WTC11 (cell line): ENCODE results near the gene EDC4.

Experiments
- CREB1 ChIP-seq: sonication (generic); formaldehyde crosslinking; IDR thresholded peaks from 2 replicates; pipeline ENCODE4 v1.8.0; 2023; ENCODE audit warnings: mild to moderate bottlenecking, missing genetic modification reagents
- JUN ChIP-seq: sonication (generic); formaldehyde crosslinking; IDR thresholded peaks from 2 replicates; pipeline ENCODE4 v1.8.0; 2023; ENCODE audit warnings: mild to moderate bottlenecking, missing genetic modification reagents
- NR2C2 ChIP-seq: sonication (generic); formaldehyde crosslinking; IDR thresholded peaks from 2 replicates; pipeline ENCODE4 v1.8.0; 2022; ENCODE audit warnings: mild to moderate bottlenecking, missing genetic modification reagents
- TEAD4 ChIP-seq: sonication (generic); formaldehyde crosslinking; IDR thresholded peaks from 2 replicates; pipeline ENCODE4 v1.8.0; 2022; ENCODE audit warnings: mild to moderate bottlenecking, missing genetic modification reagents
- TF ChIP-seq, protein P1 (sequence below): fragments of 200-600 bp; IDR thresholded peaks from 2 replicates; pipeline ENCODE4 v1.8.0; 2022; ENCODE audit warnings: antibody characterized with exemption
- TF ChIP-seq, protein P2 (sequence below): sonication (generic); formaldehyde crosslinking; IDR thresholded peaks from 2 replicates; pipeline ENCODE4 v1.8.1; 2022; ENCODE audit warnings: mild to moderate bottlenecking, missing genetic modification reagents, moderate library complexity, borderline replicate concordance
- TF ChIP-seq, protein P3 (sequence below): sonication (generic); formaldehyde crosslinking; IDR thresholded peaks from 2 replicates; pipeline ENCODE4 v1.8.1; 2022; ENCODE audit warnings: low read depth, mild to moderate bottlenecking, moderate library complexity, missing genetic modification reagents, borderline replicate concordance
- TF ChIP-seq, protein P4 (sequence below): sonication (generic); formaldehyde crosslinking; IDR thresholded peaks from 2 replicates; pipeline ENCODE4 v1.8.0; 2022; ENCODE audit warnings: mild to moderate bottlenecking, missing genetic modification reagents
- TF ChIP-seq, protein P5 (sequence below): sonication (generic); formaldehyde crosslinking; IDR thresholded peaks from 2 replicates; pipeline ENCODE4 v1.8.0; 2022; ENCODE audit warnings: mild to moderate bottlenecking, missing genetic modification reagents
- TF ChIP-seq, protein P6 (sequence below): sonication (generic); formaldehyde crosslinking; IDR thresholded peaks from 2 replicates; pipeline ENCODE4 v1.8.1; 2023; ENCODE audit warnings: mild to moderate bottlenecking, missing genetic modification reagents, borderline replicate concordance

DNA sequence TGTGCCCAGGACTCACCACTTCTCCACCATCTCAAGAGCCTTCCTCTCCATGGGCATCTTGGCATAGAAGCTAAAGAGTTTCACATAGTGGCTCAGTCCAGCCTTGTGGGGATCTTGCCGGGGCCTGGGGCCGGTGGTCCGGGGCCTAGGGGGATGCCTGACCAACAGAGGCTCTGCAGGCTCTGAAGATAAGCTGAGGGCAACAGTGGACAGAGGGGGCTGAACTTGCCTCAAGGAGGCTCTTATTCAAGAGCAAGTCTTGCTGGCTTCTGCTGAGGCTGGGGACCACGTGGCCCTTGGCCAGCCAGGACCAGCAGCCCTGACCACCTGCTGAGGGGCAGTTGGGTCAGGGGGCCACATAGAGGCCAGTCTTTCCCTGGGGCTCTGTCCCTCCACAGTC lies 44.2 kb upstream of the EDC4 start:
- TF ChIP-seq, protein P1, sequence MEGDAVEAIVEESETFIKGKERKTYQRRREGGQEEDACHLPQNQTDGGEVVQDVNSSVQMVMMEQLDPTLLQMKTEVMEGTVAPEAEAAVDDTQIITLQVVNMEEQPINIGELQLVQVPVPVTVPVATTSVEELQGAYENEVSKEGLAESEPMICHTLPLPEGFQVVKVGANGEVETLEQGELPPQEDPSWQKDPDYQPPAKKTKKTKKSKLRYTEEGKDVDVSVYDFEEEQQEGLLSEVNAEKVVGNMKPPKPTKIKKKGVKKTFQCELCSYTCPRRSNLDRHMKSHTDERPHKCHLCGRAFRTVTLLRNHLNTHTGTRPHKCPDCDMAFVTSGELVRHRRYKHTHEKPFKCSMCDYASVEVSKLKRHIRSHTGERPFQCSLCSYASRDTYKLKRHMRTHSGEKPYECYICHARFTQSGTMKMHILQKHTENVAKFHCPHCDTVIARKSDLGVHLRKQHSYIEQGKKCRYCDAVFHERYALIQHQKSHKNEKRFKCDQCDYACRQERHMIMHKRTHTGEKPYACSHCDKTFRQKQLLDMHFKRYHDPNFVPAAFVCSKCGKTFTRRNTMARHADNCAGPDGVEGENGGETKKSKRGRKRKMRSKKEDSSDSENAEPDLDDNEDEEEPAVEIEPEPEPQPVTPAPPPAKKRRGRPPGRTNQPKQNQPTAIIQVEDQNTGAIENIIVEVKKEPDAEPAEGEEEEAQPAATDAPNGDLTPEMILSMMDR: no peak
- TF ChIP-seq, protein P2, sequence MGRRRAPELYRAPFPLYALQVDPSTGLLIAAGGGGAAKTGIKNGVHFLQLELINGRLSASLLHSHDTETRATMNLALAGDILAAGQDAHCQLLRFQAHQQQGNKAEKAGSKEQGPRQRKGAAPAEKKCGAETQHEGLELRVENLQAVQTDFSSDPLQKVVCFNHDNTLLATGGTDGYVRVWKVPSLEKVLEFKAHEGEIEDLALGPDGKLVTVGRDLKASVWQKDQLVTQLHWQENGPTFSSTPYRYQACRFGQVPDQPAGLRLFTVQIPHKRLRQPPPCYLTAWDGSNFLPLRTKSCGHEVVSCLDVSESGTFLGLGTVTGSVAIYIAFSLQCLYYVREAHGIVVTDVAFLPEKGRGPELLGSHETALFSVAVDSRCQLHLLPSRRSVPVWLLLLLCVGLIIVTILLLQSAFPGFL (CRISPR knock-in tag): no peak
- TF ChIP-seq CREB1 (no peak), JUN (CRISPR knock-in tag) (no peak), TEAD4 (CRISPR knock-in tag) (no peak), NR2C2 (CRISPR knock-in tag) (no peak)
- TF ChIP-seq, protein P3, sequence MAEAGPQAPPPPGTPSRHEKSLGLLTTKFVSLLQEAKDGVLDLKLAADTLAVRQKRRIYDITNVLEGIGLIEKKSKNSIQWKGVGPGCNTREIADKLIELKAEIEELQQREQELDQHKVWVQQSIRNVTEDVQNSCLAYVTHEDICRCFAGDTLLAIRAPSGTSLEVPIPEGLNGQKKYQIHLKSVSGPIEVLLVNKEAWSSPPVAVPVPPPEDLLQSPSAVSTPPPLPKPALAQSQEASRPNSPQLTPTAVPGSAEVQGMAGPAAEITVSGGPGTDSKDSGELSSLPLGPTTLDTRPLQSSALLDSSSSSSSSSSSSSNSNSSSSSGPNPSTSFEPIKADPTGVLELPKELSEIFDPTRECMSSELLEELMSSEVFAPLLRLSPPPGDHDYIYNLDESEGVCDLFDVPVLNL (CRISPR knock-in tag): no peak
- TF ChIP-seq, protein P4, sequence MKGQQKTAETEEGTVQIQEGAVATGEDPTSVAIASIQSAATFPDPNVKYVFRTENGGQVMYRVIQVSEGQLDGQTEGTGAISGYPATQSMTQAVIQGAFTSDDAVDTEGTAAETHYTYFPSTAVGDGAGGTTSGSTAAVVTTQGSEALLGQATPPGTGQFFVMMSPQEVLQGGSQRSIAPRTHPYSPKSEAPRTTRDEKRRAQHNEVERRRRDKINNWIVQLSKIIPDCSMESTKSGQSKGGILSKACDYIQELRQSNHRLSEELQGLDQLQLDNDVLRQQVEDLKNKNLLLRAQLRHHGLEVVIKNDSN: no peak
- TF ChIP-seq, protein P5, sequence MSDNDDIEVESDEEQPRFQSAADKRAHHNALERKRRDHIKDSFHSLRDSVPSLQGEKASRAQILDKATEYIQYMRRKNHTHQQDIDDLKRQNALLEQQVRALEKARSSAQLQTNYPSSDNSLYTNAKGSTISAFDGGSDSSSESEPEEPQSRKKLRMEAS: no peak
- TF ChIP-seq, protein P6, sequence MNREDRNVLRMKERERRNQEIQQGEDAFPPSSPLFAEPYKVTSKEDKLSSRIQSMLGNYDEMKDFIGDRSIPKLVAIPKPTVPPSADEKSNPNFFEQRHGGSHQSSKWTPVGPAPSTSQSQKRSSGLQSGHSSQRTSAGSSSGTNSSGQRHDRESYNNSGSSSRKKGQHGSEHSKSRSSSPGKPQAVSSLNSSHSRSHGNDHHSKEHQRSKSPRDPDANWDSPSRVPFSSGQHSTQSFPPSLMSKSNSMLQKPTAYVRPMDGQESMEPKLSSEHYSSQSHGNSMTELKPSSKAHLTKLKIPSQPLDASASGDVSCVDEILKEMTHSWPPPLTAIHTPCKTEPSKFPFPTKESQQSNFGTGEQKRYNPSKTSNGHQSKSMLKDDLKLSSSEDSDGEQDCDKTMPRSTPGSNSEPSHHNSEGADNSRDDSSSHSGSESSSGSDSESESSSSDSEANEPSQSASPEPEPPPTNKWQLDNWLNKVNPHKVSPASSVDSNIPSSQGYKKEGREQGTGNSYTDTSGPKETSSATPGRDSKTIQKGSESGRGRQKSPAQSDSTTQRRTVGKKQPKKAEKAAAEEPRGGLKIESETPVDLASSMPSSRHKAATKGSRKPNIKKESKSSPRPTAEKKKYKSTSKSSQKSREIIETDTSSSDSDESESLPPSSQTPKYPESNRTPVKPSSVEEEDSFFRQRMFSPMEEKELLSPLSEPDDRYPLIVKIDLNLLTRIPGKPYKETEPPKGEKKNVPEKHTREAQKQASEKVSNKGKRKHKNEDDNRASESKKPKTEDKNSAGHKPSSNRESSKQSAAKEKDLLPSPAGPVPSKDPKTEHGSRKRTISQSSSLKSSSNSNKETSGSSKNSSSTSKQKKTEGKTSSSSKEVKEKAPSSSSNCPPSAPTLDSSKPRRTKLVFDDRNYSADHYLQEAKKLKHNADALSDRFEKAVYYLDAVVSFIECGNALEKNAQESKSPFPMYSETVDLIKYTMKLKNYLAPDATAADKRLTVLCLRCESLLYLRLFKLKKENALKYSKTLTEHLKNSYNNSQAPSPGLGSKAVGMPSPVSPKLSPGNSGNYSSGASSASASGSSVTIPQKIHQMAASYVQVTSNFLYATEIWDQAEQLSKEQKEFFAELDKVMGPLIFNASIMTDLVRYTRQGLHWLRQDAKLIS: no peak
